ENCODE results near the gene IGLL5. TPM values are rescaled to one million over a fixed set of nuclear protein-coding genes. Genes with fewer than 3 reads are reported as not detected.

Gene IGLL5
- total RNA-seq, 1 experiment from 2014 or later, result not detected

DNA sequence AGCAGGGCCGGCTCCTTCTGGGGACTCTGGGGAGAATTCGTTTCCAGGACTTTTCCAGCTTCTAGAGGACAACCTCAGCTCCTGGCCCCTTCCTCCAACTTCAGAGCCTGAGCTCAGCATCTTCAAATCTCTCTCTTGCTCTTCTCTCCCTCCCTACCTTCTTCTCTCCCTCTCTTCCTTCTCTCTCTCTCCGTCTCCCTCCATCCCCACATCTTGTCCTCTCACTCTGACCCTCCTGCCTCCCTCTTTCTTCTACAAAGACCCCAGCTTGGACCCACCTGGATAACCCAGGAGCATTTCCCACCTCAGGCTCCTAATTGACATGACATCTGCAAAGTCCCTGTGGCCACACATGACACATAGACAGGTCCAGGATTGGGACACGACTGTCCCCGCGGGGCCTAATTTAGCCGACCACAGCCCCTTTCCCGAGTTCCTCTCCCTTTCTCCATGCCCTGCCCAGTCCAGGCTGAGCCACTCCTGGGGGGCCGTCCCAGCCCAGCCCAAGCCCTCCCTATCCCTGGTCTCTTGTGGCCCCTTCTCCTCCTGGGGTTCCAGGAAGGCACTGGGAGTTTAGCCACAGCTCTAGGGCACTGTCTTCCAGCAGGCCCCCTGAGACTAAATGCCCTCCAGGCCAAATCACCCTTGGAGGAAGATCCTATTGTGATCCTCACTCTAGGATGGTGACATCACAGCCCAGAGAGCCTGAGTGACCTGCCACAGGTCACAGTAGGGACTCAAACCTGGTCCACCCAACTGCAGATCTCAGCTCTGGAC is 36.9 kb downstream of the IGLL5 start:
- no peaks in the 10 kb centered on the region for H3K9me2 ChIP-seq (replicated peaks; ENCODE audit: low read length)
- no peak for ATAC-seq
- CTCF ChIA-PET, result no interaction called here

GRCh38 chr22:22925146-22925804 is 37.7 kb downstream of the IGLL5 start:
- Histone ChIP-seq H3K4me1 (ENCODE audit: insufficient read depth, low read length) (peaks cover 21% of the 10 kb centered on the region; the same call in 1 of the 2 replicates), H3K9me3 (ENCODE audit: low read length) (no peaks in the 10 kb centered on the region), H3K36me3 (ENCODE audit: low read depth, low read length) (no peaks in the 10 kb centered on the region), H3K79me2 (ENCODE audit: low read length) (no peaks in the 10 kb centered on the region), H3K27me3 (ENCODE audit: low read length) (no peaks in the 10 kb centered on the region), H4K20me1 (ENCODE audit: low read length) (no peaks in the 10 kb centered on the region), H3K4me2 (ENCODE audit: low read length) (peak overlapping the region; percentile 15; the same call in 1 of the 2 replicates), H2AFZ (ENCODE audit: low read length) (no peak overlapping the region), H3K9ac (ENCODE audit: low read length) (no peak overlapping the region), H3K27ac (ENCODE audit: low read length) (no peak overlapping the region), H3K9me2 (replicated peaks; ENCODE audit: low read length) (no peaks in the 10 kb centered on the region), H3F3A (ENCODE audit: low read length, unreplicated experiment) (no peaks in the 10 kb centered on the region), H3K4me3 (ENCODE audit: low read length) (no peak overlapping the region)
- DNase-seq, result no peak
- no peak for TF ChIP-seq EZH2 (IDR thresholded peaks at IDR 0.05; ENCODE audit: low read length, unreplicated experiment)
- TF ChIP-seq, protein P1, sequence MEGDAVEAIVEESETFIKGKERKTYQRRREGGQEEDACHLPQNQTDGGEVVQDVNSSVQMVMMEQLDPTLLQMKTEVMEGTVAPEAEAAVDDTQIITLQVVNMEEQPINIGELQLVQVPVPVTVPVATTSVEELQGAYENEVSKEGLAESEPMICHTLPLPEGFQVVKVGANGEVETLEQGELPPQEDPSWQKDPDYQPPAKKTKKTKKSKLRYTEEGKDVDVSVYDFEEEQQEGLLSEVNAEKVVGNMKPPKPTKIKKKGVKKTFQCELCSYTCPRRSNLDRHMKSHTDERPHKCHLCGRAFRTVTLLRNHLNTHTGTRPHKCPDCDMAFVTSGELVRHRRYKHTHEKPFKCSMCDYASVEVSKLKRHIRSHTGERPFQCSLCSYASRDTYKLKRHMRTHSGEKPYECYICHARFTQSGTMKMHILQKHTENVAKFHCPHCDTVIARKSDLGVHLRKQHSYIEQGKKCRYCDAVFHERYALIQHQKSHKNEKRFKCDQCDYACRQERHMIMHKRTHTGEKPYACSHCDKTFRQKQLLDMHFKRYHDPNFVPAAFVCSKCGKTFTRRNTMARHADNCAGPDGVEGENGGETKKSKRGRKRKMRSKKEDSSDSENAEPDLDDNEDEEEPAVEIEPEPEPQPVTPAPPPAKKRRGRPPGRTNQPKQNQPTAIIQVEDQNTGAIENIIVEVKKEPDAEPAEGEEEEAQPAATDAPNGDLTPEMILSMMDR (conservative IDR thresholded peaks at IDR 0.05; ENCODE audit: low read depth, low read length), result no peak
- TF ChIP-seq EZH2phosphoT487 (IDR thresholded peaks at IDR 0.05; ENCODE audit: borderline replicate concordance, low read length), result no peak
- BruUV-seq (replicated peaks), result no TSS peak
- CTCF ChIA-PET, result no interaction called here
- intact Hi-C loops (cut with micrococcal nuclease), result no loop called here
- POLR2A ChIA-PET (ENCODE audit: unreplicated experiment), result no interaction called here
- ATAC-seq, result no peak

More for the DNA sequence above, 36.9 kb downstream of the IGLL5 start:
- no peaks in the 10 kb centered on the region for H3F3A ChIP-seq (ENCODE audit: low read length, unreplicated experiment)
- DNase-seq, result no peak
- H3K4me3 ChIP-seq (ENCODE audit: low read length), result no peak overlapping the region
- no TSS peak for BruUV-seq (replicated peaks)
- no peak overlapping the region for H3K9ac ChIP-seq (ENCODE audit: low read length)
- H3K27me3 ChIP-seq (ENCODE audit: low read length), result no peaks in the 10 kb centered on the region
- POLR2A ChIA-PET (ENCODE audit: unreplicated experiment), result no interaction called here
- H3K27ac ChIP-seq (ENCODE audit: low read length), result no peak overlapping the region
- no peaks in the 10 kb centered on the region for H3K36me3 ChIP-seq (ENCODE audit: low read depth, low read length)
- peaks cover 21% of the 10 kb centered on the region; the same call in 1 of the 2 replicates for H3K4me1 ChIP-seq (ENCODE audit: insufficient read depth, low read length)
- no peak overlapping the region for H2AFZ ChIP-seq (ENCODE audit: low read length)
- intact Hi-C loops (cut with micrococcal nuclease), result no loop called here
- no peak overlapping the region for H3K4me2 ChIP-seq (ENCODE audit: low read length)
- no peaks in the 10 kb centered on the region for H3K9me3 ChIP-seq (ENCODE audit: low read length)
- no peaks in the 10 kb centered on the region for H4K20me1 ChIP-seq (ENCODE audit: low read length)
- no peaks in the 10 kb centered on the region for H3K79me2 ChIP-seq (ENCODE audit: low read length)
- TF ChIP-seq, protein P1 (conservative IDR thresholded peaks at IDR 0.05; ENCODE audit: low read depth, low read length), result no peak
- no peak for TF ChIP-seq EZH2 (IDR thresholded peaks at IDR 0.05; ENCODE audit: low read length, unreplicated experiment)
- no peak for TF ChIP-seq EZH2phosphoT487 (IDR thresholded peaks at IDR 0.05; ENCODE audit: borderline replicate concordance, low read length)

Data from PC-3 (cell line).